HCT116 (cell line): Measurements from ENCODE around the gene CIT. TPM values are rescaled to one million over a fixed set of nuclear protein-coding genes. Genes with fewer than 3 reads are reported as not detected.

Source experiments
- ATAC-seq: fragments of 200-7000 bp; cut with Tn5 transposase; 2 replicates; pipeline ENCODE4 v1.9.1; 2020; ENCODE audit warnings: mild to moderate bottlenecking, moderate library complexity
- BruUV-seq: library from RNA; stranded (reverse); fragments of 400-500 nt; replicated peaks from 2 replicates; lab custom pipeline; 2021; lab: Mats Ljungman, UMichigan
- CTCF ChIA-PET: fragments of 300-600 bp; sonication (Branson Sonifier 250); formaldehyde crosslinking; loops from one replicate; lab custom pipeline; 2021; ENCODE audit warnings: antibody characterized with exemption; lab: Charles Lee
- POLR2A ChIA-PET: fragments of 300-600, 350-600 bp; sonication (Branson Sonifier 250); formaldehyde crosslinking; loops from one replicate; lab custom pipeline; 2021; ENCODE audit warnings: antibody characterized with exemption; lab: Charles Lee
- RAD21 ChIA-PET, 2 experiments: fragments of 300-600 bp; sonication (Branson Sonifier 250); formaldehyde crosslinking; loops; one replicate each; lab custom pipeline; 2023; ENCODE audit warnings: low total read pairs in 2 of 2; ENCODE audit not compliant: uncharacterized antibody in 2 of 2, unreplicated experiment in 2 of 2, low non-redundant PET in 1 of 2; lab: Charles Lee
- DNase-seq: peaks from one replicate; pipeline ENCODE4 v3.0.0-alpha.2; 2010; ENCODE audit warnings: low read depth, low spot score
- H2AFZ ChIP-seq: fragments of 200-600 bp; shearing (Covaris generic), sonication (generic); 2 replicates; pipeline ENCODE4 v1.6.1; 2017; ENCODE audit warnings: low read depth, mixed run types, mixed read lengths, antibody characterized with exemption, low read length; ENCODE audit not compliant: poor library complexity, severe bottlenecking
- H3K27ac ChIP-seq: 2 replicates; pipeline ENCODE4 v1.5.1; 2012; ENCODE audit warnings: low read depth, low read length
- H3K27me3 ChIP-seq: fragments of 200-600 bp; sonication (generic); 2 replicates; pipeline ENCODE4 v1.6.1; 2016; ENCODE audit warnings: mixed run types, low read length, mixed read lengths; ENCODE audit not compliant: insufficient read depth
- H3K36me3 ChIP-seq, 2 experiments: fragments of 200-500 bp in 1 of 2; fragments of 200-600 bp in 1 of 2; sonication (Bioruptor generic) in 1 of 2; sonication (generic) in 1 of 2; 2 replicates each; pipeline versions ENCODE4 v1.5.1 to v1.6.1; 2014 to 2016; ENCODE audit warnings: low read length in 2 of 2, inconsistent platforms in 1 of 2, mixed read lengths in 1 of 2, mixed run types in 1 of 2; ENCODE audit not compliant: insufficient read depth in 2 of 2, control insufficient read depth in 1 of 2
- H3K4me1 ChIP-seq, 2 experiments: fragments of 200-600 bp in 1 of 2; sonication (generic) in 1 of 2; 2 replicates each; pipeline versions ENCODE4 v1.5.1 to v1.6.1; 2012 to 2017; ENCODE audit warnings: low read length in 2 of 2, inconsistent platforms in 1 of 2, mild to moderate bottlenecking in 1 of 2, mixed read lengths in 1 of 2, mixed run types in 1 of 2, moderate library complexity in 1 of 2; ENCODE audit not compliant: insufficient read depth in 2 of 2, control insufficient read depth in 1 of 2
- H3K4me2 ChIP-seq: fragments of 200-600 bp; sonication (generic); 2 replicates; pipeline ENCODE4 v1.6.1; 2017; ENCODE audit warnings: mixed run types, low read length, mixed read lengths
- H3K4me3 ChIP-seq, 2 experiments: fragments of 200-600 bp in 1 of 2; sonication (generic) in 1 of 2; replicated peaks in 1 of 2; 2 replicates each; pipeline ENCODE4 v1.5.1; 2011 to 2016; ENCODE audit warnings: low read length in 2 of 2, control low read depth in 1 of 2, low read depth in 1 of 2, mild to moderate bottlenecking in 1 of 2, mixed read lengths in 1 of 2, mixed run types in 1 of 2
- H3K79me2 ChIP-seq: fragments of 200-600 bp; sonication (generic); 2 replicates; pipeline ENCODE4 v1.6.1; 2017; ENCODE audit warnings: mild to moderate bottlenecking, mixed run types, low read length, moderate library complexity, mixed read lengths; ENCODE audit not compliant: insufficient read depth
- H3K9ac ChIP-seq: fragments of 200-600 bp; sonication (generic); 2 replicates; pipeline ENCODE4 v1.6.1; 2016; ENCODE audit warnings: low read length, mixed read lengths
- H3K9me2 ChIP-seq: fragments of 200-600 bp; sonication (generic), shearing (Covaris generic); 2 replicates; pipeline ENCODE4 v1.6.1; 2017; ENCODE audit warnings: mixed run types, mild to moderate bottlenecking, moderate library complexity; ENCODE audit not compliant: insufficient read depth
- H3K9me3 ChIP-seq, 2 experiments: fragments of 200-500 bp in 1 of 2; fragments of 200-600 bp in 1 of 2; sonication (Bioruptor generic) in 1 of 2; sonication (generic) in 1 of 2; 2 replicates each; pipeline ENCODE4 v1.6.1; 2014 to 2017; ENCODE audit warnings: low read length in 2 of 2, mixed read lengths in 2 of 2, inconsistent platforms in 1 of 2, low read depth in 1 of 2, mild to moderate bottlenecking in 1 of 2, mixed run types in 1 of 2, moderate library complexity in 1 of 2; ENCODE audit not compliant: control insufficient read depth in 1 of 2, insufficient read depth in 1 of 2
- H4K20me1 ChIP-seq: fragments of 200-600 bp; sonication (generic), shearing (Covaris generic); 2 replicates; pipeline ENCODE4 v1.6.1; 2017; ENCODE audit warnings: mixed run types, mild to moderate bottlenecking, moderate library complexity; ENCODE audit not compliant: insufficient read depth
- CBX3 ChIP-seq: IDR thresholded peaks from 2 replicates; pipeline ENCODE4 v1.6.1; 2012; ENCODE audit warnings: low read depth
- CEBPB ChIP-seq: IDR thresholded peaks from 2 replicates; pipeline ENCODE4 v1.6.1; 2012; ENCODE audit warnings: low read depth
- CTCF ChIP-seq, 3 experiments: fragments of 200-600 bp in 1 of 3; sonication (generic) in 1 of 3; IDR thresholded peaks in 2 of 3; conservative IDR thresholded peaks in 1 of 3; 2 replicates each; pipeline ENCODE4 v1.5.1; 2012 to 2017; ENCODE audit warnings: low read depth in 2 of 3, low read length in 2 of 3, antibody characterized with exemption in 1 of 3, borderline replicate concordance in 1 of 3, control low read depth in 1 of 3, mild to moderate bottlenecking in 1 of 3, mixed read lengths in 1 of 3, mixed run types in 1 of 3, moderate library complexity in 1 of 3; ENCODE audit not compliant: insufficient read depth in 1 of 3
- EGR1 ChIP-seq: IDR thresholded peaks from 2 replicates; pipeline ENCODE4 v1.6.1; 2012; ENCODE audit warnings: low read depth
- ELF1 ChIP-seq: IDR thresholded peaks from 2 replicates; pipeline ENCODE4 v1.6.1; 2012; ENCODE audit warnings: low read depth, borderline replicate concordance
- EZH2 ChIP-seq: fragments of 200-600 bp; sonication (generic); IDR thresholded peaks from 2 replicates; pipeline ENCODE4 v1.6.1; 2017; ENCODE audit warnings: antibody characterized with exemption, mixed run types
- EZH2phosphoT487 ChIP-seq: fragments of 200-600 bp; IDR thresholded peaks from 2 replicates; pipeline ENCODE4 v1.6.1; 2018; ENCODE audit warnings: antibody characterized with exemption, borderline replicate concordance
- FOSL1 ChIP-seq: IDR thresholded peaks from 2 replicates; pipeline ENCODE4 v1.6.1; 2012; ENCODE audit warnings: low read depth
- JUND ChIP-seq: IDR thresholded peaks from 2 replicates; pipeline ENCODE4 v1.6.1; 2012
- MAX ChIP-seq: IDR thresholded peaks from 2 replicates; pipeline ENCODE4 v1.6.1; 2012
- POLR2A ChIP-seq: IDR thresholded peaks from 2 replicates; pipeline ENCODE4 v1.7.0; 2011; ENCODE audit warnings: borderline replicate concordance; ENCODE audit not compliant: insufficient read depth, insufficient read length; ENCODE audit errors: extremely low read depth
- POLR2AphosphoS5 ChIP-seq: IDR thresholded peaks from 2 replicates; pipeline ENCODE4 v1.6.1; 2011; ENCODE audit warnings: mild to moderate bottlenecking, low read depth, low read length, moderate library complexity
- REST ChIP-seq: IDR thresholded peaks from 2 replicates; pipeline ENCODE4 v1.6.1; 2012; ENCODE audit warnings: low read depth
- SIN3A ChIP-seq: IDR thresholded peaks from 2 replicates; pipeline ENCODE4 v1.6.1; 2012; ENCODE audit warnings: low read depth
- SRF ChIP-seq: IDR thresholded peaks from 2 replicates; pipeline ENCODE4 v1.6.1; 2012; ENCODE audit warnings: low read depth
- TCF7L2 ChIP-seq: IDR thresholded peaks from 2 replicates; pipeline ENCODE4 v1.7.0; 2011; ENCODE audit warnings: borderline replicate concordance, inconsistent platforms; ENCODE audit not compliant: insufficient read depth, insufficient read length; ENCODE audit errors: extremely low read depth
- YY1 ChIP-seq: IDR thresholded peaks from 2 replicates; pipeline ENCODE4 v1.6.1; 2011; ENCODE audit warnings: low read length, low read depth, moderate library complexity, mild to moderate bottlenecking; ENCODE audit not compliant: insufficient replicate concordance; ENCODE audit errors: extremely low read depth
- intact Hi-C: fragments of 100-400 bp; cut with micrococcal nuclease; formaldehyde crosslinking; loops from 2 replicates; pipeline ENCODE4 v1.10.0; 2022
- total RNA-seq: library from RNA; stranded (reverse); gene quantifications from one replicate; pipeline ENCODE4 v1.2.1, GENCODE V29; 2021; ENCODE audit not compliant: unreplicated experiment
- TF ChIP-seq, protein P1 (sequence below): IDR thresholded peaks from 2 replicates; pipeline ENCODE4 v1.6.1; 2011; ENCODE audit warnings: mild to moderate bottlenecking, low read length, moderate library complexity; ENCODE audit not compliant: insufficient replicate concordance; ENCODE audit errors: extremely low read depth

The CIT gene
- total RNA-seq, 1 experiment from 2014 or later = 54.2 TPM

DNA sequence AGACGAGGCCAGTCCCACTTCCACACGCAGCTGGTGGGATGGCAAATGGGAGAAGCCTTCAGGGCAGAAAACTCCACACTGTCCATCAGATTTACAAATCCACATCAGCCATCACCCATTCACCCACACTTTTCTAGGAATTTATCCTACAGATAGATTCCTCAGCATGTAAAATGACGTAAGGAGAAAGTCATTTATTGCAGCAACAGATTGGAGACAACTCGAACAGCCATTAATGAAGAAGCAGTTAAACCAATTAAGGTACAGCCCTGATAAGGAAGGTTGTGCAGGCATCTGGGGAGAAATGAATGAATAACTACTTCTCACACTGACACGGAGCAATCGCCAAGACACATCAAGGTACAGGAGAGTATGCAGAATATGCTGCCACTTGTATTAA, 183.0 kb downstream of the CIT start:
- Histone ChIP-seq H3K4me1 (no peaks in the 10 kb centered on the region), H3K9me2 (no peaks in the 10 kb centered on the region), H3K36me3 (peaks cover 4 to 18% of the 10 kb centered on the region in 2 experiments; a peak in 3 of 4 replicates), H3K27me3 (no peaks in the 10 kb centered on the region), H3K4me2 (no peak overlapping the region), H3K9me3 (no peaks in the 10 kb centered on the region), H3K4me3 (no peak overlapping the region), H3K27ac (no peak overlapping the region), H2AFZ (no peak overlapping the region), H3K9ac (no peak overlapping the region), H3K79me2 (no peaks in the 10 kb centered on the region), H4K20me1 (no peaks in the 10 kb centered on the region)
- TF ChIP-seq JUND (no peak), REST (no peak), SRF (no peak), FOSL1 (no peak), MAX (no peak), CEBPB (no peak), TCF7L2 (no peak), CBX3 (no peak), CTCF (IDR thresholded peaks at IDR 0.05 in 2 of 3, conservative IDR thresholded peaks at IDR 0.05 in 1 of 3; ENCODE audit: borderline replicate concordance in 1 of 3, insufficient read depth in 1 of 3, low read depth in 2 of 3, low read length in 2 of 3) (no peak), EZH2phosphoT487 (no peak), YY1 (no peak), ELF1 (no peak), POLR2A (no peak), SIN3A (no peak), POLR2AphosphoS5 (no peak), EGR1 (no peak), EZH2 (no peak)
- TF ChIP-seq, protein P1, sequence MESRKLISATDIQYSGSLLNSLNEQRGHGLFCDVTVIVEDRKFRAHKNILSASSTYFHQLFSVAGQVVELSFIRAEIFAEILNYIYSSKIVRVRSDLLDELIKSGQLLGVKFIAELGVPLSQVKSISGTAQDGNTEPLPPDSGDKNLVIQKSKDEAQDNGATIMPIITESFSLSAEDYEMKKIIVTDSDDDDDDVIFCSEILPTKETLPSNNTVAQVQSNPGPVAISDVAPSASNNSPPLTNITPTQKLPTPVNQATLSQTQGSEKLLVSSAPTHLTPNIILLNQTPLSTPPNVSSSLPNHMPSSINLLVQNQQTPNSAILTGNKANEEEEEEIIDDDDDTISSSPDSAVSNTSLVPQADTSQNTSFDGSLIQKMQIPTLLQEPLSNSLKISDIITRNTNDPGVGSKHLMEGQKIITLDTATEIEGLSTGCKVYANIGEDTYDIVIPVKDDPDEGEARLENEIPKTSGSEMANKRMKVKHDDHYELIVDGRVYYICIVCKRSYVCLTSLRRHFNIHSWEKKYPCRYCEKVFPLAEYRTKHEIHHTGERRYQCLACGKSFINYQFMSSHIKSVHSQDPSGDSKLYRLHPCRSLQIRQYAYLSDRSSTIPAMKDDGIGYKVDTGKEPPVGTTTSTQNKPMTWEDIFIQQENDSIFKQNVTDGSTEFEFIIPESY = no peak
- BruUV-seq = no TSS peak
- RAD21 ChIA-PET = no interaction called here
- DNase-seq (no peak), ATAC-seq (no peak)
- intact Hi-C loops = no loop called here
- CTCF ChIA-PET = interaction anchor here (1.6 kb wide), 1 partner anchor 86 kb away, joined by 11 read pairs; no protein-coding TSS in a partner anchor
- POLR2A ChIA-PET = no interaction called here
